H9 (cell line): Measurements from ENCODE around the gene PLK2. TPM values are rescaled to one million over a fixed set of nuclear protein-coding genes. Genes with fewer than 3 reads are reported as not detected.

Experiments
- DNase-seq: peaks from one replicate; pipeline ENCODE4 v3.0.0-alpha.2; 2017
- H2AFZ ChIP-seq: one replicate; pipeline ENCODE4 v1.6.1; 2013; ENCODE audit warnings: mild to moderate bottlenecking, low read length, control low read depth, moderate library complexity
- H2AK5ac ChIP-seq: 2 replicates; pipeline ENCODE4 v1.6.1; 2013; ENCODE audit warnings: low read length, control low read depth, mixed read lengths; ENCODE audit not compliant: insufficient read length
- H2BK120ac ChIP-seq: one replicate; pipeline ENCODE4 v1.6.1; 2013; ENCODE audit warnings: low read depth, mild to moderate bottlenecking, low read length, control low read depth, inconsistent platforms; ENCODE audit not compliant: poor library complexity, severe bottlenecking
- H2BK12ac ChIP-seq: 2 replicates; pipeline ENCODE4 v1.6.1; 2013; ENCODE audit warnings: low read length, control low read depth, mixed read lengths, low read depth; ENCODE audit not compliant: insufficient read length
- H2BK15ac ChIP-seq: 2 replicates; pipeline ENCODE4 v1.6.1; 2013; ENCODE audit warnings: low read depth, low read length, control low read depth
- H2BK20ac ChIP-seq: one replicate; pipeline ENCODE4 v1.6.1; 2013; ENCODE audit warnings: low read depth, mild to moderate bottlenecking, low read length, control low read depth, inconsistent platforms; ENCODE audit not compliant: poor library complexity, severe bottlenecking
- H2BK5ac ChIP-seq: 2 replicates; pipeline ENCODE4 v1.6.1; 2013; ENCODE audit warnings: low read length, control low read depth, mixed read lengths; ENCODE audit not compliant: insufficient read length
- H3K14ac ChIP-seq: 2 replicates; pipeline ENCODE4 v1.6.1; 2013; ENCODE audit warnings: low read length, control low read depth; ENCODE audit not compliant: insufficient read depth
- H3K18ac ChIP-seq: 2 replicates; pipeline ENCODE4 v1.6.1; 2013; ENCODE audit warnings: low read depth, mild to moderate bottlenecking, mixed read lengths, low read length, control low read depth; ENCODE audit not compliant: insufficient read length
- H3K23ac ChIP-seq: 2 replicates; pipeline ENCODE4 v1.6.1; 2013; ENCODE audit warnings: low read length, control low read depth, mixed read lengths, low read depth; ENCODE audit not compliant: insufficient read length
- H3K23me2 ChIP-seq: 2 replicates; pipeline ENCODE4 v1.6.1; 2013; ENCODE audit warnings: low read depth, mild to moderate bottlenecking, mixed read lengths, low read length, control low read depth; ENCODE audit not compliant: insufficient read length, poor library complexity, severe bottlenecking
- H3K27ac ChIP-seq: 2 replicates; pipeline ENCODE4 v1.5.1; 2013; ENCODE audit warnings: low read length, control low read depth, mixed read lengths, low read depth; ENCODE audit not compliant: insufficient read length
- H3K27me3 ChIP-seq: 2 replicates; pipeline ENCODE4 v1.6.1; 2013; ENCODE audit warnings: low read length, control low read depth, inconsistent platforms; ENCODE audit not compliant: insufficient read depth
- H3K4ac ChIP-seq: 2 replicates; pipeline ENCODE4 v1.6.1; 2013; ENCODE audit warnings: low read depth, mild to moderate bottlenecking, control low read depth, inconsistent platforms, low read length, moderate library complexity
- H3K4me1 ChIP-seq: 2 replicates; pipeline ENCODE4 v1.6.1; 2013; ENCODE audit warnings: low read length, control low read depth, inconsistent platforms; ENCODE audit not compliant: insufficient read depth
- H3K4me2 ChIP-seq: 2 replicates; pipeline ENCODE4 v1.6.1; 2013; ENCODE audit warnings: low read length, control low read depth, mixed read lengths; ENCODE audit not compliant: insufficient read length, insufficient read depth
- H3K56ac ChIP-seq: 2 replicates; pipeline ENCODE4 v1.6.1; 2013; ENCODE audit warnings: low read depth, mild to moderate bottlenecking, mixed read lengths, low read length, control low read depth; ENCODE audit not compliant: insufficient read length
- H3K79me1 ChIP-seq: 2 replicates; pipeline ENCODE4 v1.6.1; 2013; ENCODE audit warnings: low read depth, mild to moderate bottlenecking, moderate library complexity, low read length, control low read depth, inconsistent platforms; ENCODE audit not compliant: insufficient read depth, poor library complexity, severe bottlenecking
- H3K79me2 ChIP-seq: 2 replicates; pipeline ENCODE4 v1.6.1; 2013; ENCODE audit warnings: low read length, control low read depth, inconsistent platforms; ENCODE audit not compliant: insufficient read depth
- H3K9ac ChIP-seq: 2 replicates; pipeline ENCODE4 v1.6.1; 2013; ENCODE audit warnings: low read length, control low read depth, mixed read lengths; ENCODE audit not compliant: insufficient read length; ENCODE audit errors: extremely low read depth
- H3K9me3 ChIP-seq: one replicate; pipeline ENCODE4 v1.6.1; 2013; ENCODE audit warnings: low read depth, low read length, inconsistent platforms; ENCODE audit not compliant: control insufficient read depth
- H3T11ph ChIP-seq: one replicate; pipeline ENCODE4 v1.6.1; 2013; ENCODE audit warnings: mild to moderate bottlenecking, low read length, control low read depth, inconsistent platforms
- H4K20me1 ChIP-seq: one replicate; pipeline ENCODE4 v1.6.1; 2013; ENCODE audit not compliant: control insufficient read depth, insufficient read length, insufficient read depth
- H4K5ac ChIP-seq: 2 replicates; pipeline ENCODE4 v1.6.1; 2013; ENCODE audit warnings: low read depth, mild to moderate bottlenecking, mixed read lengths, low read length, control low read depth; ENCODE audit not compliant: insufficient read length
- H4K8ac ChIP-seq: replicated peaks from 2 replicates; pipeline ENCODE4 v1.6.1; 2013; ENCODE audit warnings: low read length, control low read depth, mixed read lengths, low read depth; ENCODE audit not compliant: insufficient read length
- H4K91ac ChIP-seq: 2 replicates; pipeline ENCODE4 v1.6.1; 2013; ENCODE audit warnings: low read depth, mild to moderate bottlenecking, moderate library complexity, mixed read lengths, low read length, control low read depth; ENCODE audit not compliant: insufficient read length
- H3K27ac Mint-ChIP-seq, 3 experiments: 2 replicates in 2 of 3; 3 replicates in 1 of 3; pipeline ENCODE4 v1.8.0; 2020 to 2021; ENCODE audit warnings: mixed read lengths in 3 of 3, mild to moderate bottlenecking in 1 of 3, moderate library complexity in 1 of 3
- H3K27me3 Mint-ChIP-seq: 2 replicates; pipeline ENCODE4 v1.8.0; 2021; ENCODE audit warnings: low read depth, mild to moderate bottlenecking, moderate library complexity, mixed read lengths
- H3K36me3 Mint-ChIP-seq, 3 experiments: 2 replicates in 2 of 3; 3 replicates in 1 of 3; pipeline ENCODE4 v1.8.0; 2020 to 2021; ENCODE audit warnings: low read depth in 3 of 3, mixed read lengths in 3 of 3; ENCODE audit not compliant: insufficient read depth in 1 of 3
- H3K4me1 Mint-ChIP-seq, 2 experiments: 2 replicates each; pipeline ENCODE4 v1.8.0; 2020; ENCODE audit warnings: mixed read lengths in 2 of 2
- H3K4me3 Mint-ChIP-seq, 2 experiments: 2 replicates in 1 of 2; 3 replicates in 1 of 2; pipeline ENCODE4 v1.8.0; 2020 to 2021; ENCODE audit warnings: mild to moderate bottlenecking in 2 of 2, mixed read lengths in 2 of 2, moderate library complexity in 1 of 2
- H3K9me3 Mint-ChIP-seq, 2 experiments: 2 replicates in 1 of 2; 3 replicates in 1 of 2; pipeline ENCODE4 v1.8.0; 2020; ENCODE audit warnings: mild to moderate bottlenecking in 2 of 2, mixed read lengths in 2 of 2, moderate library complexity in 1 of 2
- total RNA-seq: library from RNA; stranded (reverse); gene quantifications from 2 replicates; pipeline ENCODE4 v1.2.1, GENCODE V29; 2021
- TF ChIP-seq, protein P1 (sequence below): fragments of 200-600 bp; sonication (generic); conservative IDR thresholded peaks from 3 replicates; pipeline ENCODE4 v1.8.0; 2021; ENCODE audit warnings: antibody characterized with exemption, mild to moderate bottlenecking

PLK2 gene
- total RNA-seq, 1 experiment from 2014 or later, result 26.2 TPM

DNA sequence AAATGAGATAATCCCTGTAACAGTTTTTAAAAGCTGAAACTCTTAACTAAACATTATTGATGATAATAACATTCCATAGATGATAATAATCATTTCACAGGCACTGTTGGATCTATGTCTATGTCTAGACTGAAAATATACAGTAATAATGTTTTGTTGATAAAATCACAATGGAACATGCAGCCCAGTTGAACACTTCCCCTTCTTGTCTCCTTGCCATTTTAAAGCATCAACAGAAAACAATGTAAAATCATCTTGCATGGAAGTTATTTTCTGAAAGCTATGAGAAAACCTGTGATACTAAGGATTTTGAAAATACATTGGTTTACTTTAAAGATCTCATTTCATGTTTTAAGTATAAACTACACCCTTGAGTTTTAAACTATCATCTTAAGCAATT, 33.3 kb upstream of the PLK2 start:
- Histone ChIP-seq H2AFZ (no peak overlapping the region), H2BK12ac (no peak overlapping the region), H2BK15ac (no peak overlapping the region), H2BK5ac (no peak overlapping the region), H3K4ac (no peak overlapping the region), H3K79me2 (no peaks in the 10 kb centered on the region), H4K91ac (no peak overlapping the region), H3K4me2 (no peak overlapping the region), H4K20me1 (no peaks in the 10 kb centered on the region), H4K8ac (no peak overlapping the region), H2AK5ac (no peak overlapping the region), H3K27me3 (no peaks in the 10 kb centered on the region), H3K79me1 (no peaks in the 10 kb centered on the region), H3K9me3 (no peaks in the 10 kb centered on the region), H3K9ac (no peak overlapping the region), H4K5ac (no peak overlapping the region), H3K14ac (no peak overlapping the region), H2BK120ac (no peak overlapping the region), H3K23ac (no peak overlapping the region), H3K23me2 (no peaks in the 10 kb centered on the region), H3K18ac (no peak overlapping the region), H3K27ac (no peak overlapping the region), H3K4me1 (no peaks in the 10 kb centered on the region; the same call in 1 of the 2 replicates), H3T11ph (no peak overlapping the region), H2BK20ac (no peak overlapping the region), H3K56ac (no peak overlapping the region)
- DNase-seq, result no peak
- H3K27me3 Mint-ChIP-seq, result no peaks in the 10 kb centered on the region
- TF ChIP-seq, protein P1, sequence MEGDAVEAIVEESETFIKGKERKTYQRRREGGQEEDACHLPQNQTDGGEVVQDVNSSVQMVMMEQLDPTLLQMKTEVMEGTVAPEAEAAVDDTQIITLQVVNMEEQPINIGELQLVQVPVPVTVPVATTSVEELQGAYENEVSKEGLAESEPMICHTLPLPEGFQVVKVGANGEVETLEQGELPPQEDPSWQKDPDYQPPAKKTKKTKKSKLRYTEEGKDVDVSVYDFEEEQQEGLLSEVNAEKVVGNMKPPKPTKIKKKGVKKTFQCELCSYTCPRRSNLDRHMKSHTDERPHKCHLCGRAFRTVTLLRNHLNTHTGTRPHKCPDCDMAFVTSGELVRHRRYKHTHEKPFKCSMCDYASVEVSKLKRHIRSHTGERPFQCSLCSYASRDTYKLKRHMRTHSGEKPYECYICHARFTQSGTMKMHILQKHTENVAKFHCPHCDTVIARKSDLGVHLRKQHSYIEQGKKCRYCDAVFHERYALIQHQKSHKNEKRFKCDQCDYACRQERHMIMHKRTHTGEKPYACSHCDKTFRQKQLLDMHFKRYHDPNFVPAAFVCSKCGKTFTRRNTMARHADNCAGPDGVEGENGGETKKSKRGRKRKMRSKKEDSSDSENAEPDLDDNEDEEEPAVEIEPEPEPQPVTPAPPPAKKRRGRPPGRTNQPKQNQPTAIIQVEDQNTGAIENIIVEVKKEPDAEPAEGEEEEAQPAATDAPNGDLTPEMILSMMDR, result no peak
- H3K4me1 Mint-ChIP-seq, result peaks cover 14 to 21% of the 10 kb centered on the region in 2 experiments
- no peaks in the 10 kb centered on the region for H3K9me3 Mint-ChIP-seq
- H3K4me3 Mint-ChIP-seq, result no peak overlapping the region
- no peak overlapping the region for H3K27ac Mint-ChIP-seq
- H3K36me3 Mint-ChIP-seq, result no peaks in the 10 kb centered on the region
